CD14-positive monocyte (primary cell): Measurements from ENCODE around the gene GFRA4. TPM values are rescaled to one million over a fixed set of nuclear protein-coding genes. Genes with fewer than 3 reads are reported as not detected.

Experiments used
- DNase-seq, 3 donors: peaks; one replicate each; pipeline ENCODE4 v3.0.0-alpha.2; 2011 to 2022
- H2AFZ ChIP-seq: 2 replicates; pipeline ENCODE4 v1.6.0; 2012; ENCODE audit warnings: mild to moderate bottlenecking, low read depth, low read length, inconsistent platforms; ENCODE audit not compliant: insufficient read depth, poor library complexity, severe bottlenecking
- H3K27ac ChIP-seq, 2 donors: 1 replicate in 1 of 2; 2 replicates in 1 of 2; pipeline ENCODE4 v1.5.1; 2012 to 2013; ENCODE audit warnings: low read length in 2 of 2, control low read depth in 1 of 2, inconsistent platforms in 1 of 2, low read depth in 1 of 2, mild to moderate bottlenecking in 1 of 2
- H3K27me3 ChIP-seq, 2 donors: one replicate each; pipeline versions ENCODE4 v1.6.0 to v1.6.1; 2011 to 2013; ENCODE audit warnings: low read length in 2 of 2; ENCODE audit not compliant: control insufficient read depth in 2 of 2, insufficient read depth in 2 of 2
- H3K36me3 ChIP-seq, 2 donors: replicated peaks in 1 of 2; 1 replicate in 1 of 2; 2 replicates in 1 of 2; pipeline versions ENCODE4 v1.5.1 to v1.6.1; 2012 to 2013; ENCODE audit warnings: low read length in 2 of 2, control low read depth in 1 of 2, inconsistent platforms in 1 of 2, mild to moderate bottlenecking in 1 of 2; ENCODE audit not compliant: insufficient read depth in 2 of 2, control insufficient read depth in 1 of 2
- H3K4me1 ChIP-seq, 2 donors: 1 replicate in 1 of 2; 2 replicates in 1 of 2; pipeline versions ENCODE4 v1.5.1 to v1.6.1; 2012 to 2013; ENCODE audit warnings: low read length in 2 of 2, control low read depth in 1 of 2, inconsistent platforms in 1 of 2, mild to moderate bottlenecking in 1 of 2, moderate library complexity in 1 of 2; ENCODE audit not compliant: insufficient read depth in 2 of 2, control insufficient read depth in 1 of 2
- H3K4me2 ChIP-seq: replicated peaks from 2 replicates; pipeline ENCODE3; 2012; ENCODE audit warnings: low read length, moderate library complexity, mild to moderate bottlenecking; ENCODE audit not compliant: poor library complexity, severe bottlenecking; ENCODE audit errors: extremely low read depth
- H3K4me3 ChIP-seq, 3 experiments: fragments of 200-600 bp in 1 of 3; sonication (generic) in 1 of 3; replicated peaks in 1 of 3; 1 replicate in 2 of 3; 2 replicates in 1 of 3; pipeline ENCODE4 v1.5.1; 2011 to 2013; ENCODE audit warnings: low read length in 3 of 3, mild to moderate bottlenecking in 3 of 3, control low read depth in 2 of 3, low read depth in 2 of 3, inconsistent platforms in 1 of 3, moderate library complexity in 1 of 3
- H3K79me2 ChIP-seq: 2 replicates; pipeline ENCODE4 v1.6.0; 2012; ENCODE audit warnings: mild to moderate bottlenecking, control low read depth, inconsistent platforms, low read length, moderate library complexity; ENCODE audit not compliant: insufficient read depth
- H3K9ac ChIP-seq: 2 replicates; pipeline ENCODE4 v1.6.0; 2017; ENCODE audit warnings: low read length, mild to moderate bottlenecking; ENCODE audit not compliant: insufficient read depth, poor library complexity, severe bottlenecking
- H3K9me3 ChIP-seq, 2 donors: replicated peaks in 1 of 2; 1 replicate in 1 of 2; 2 replicates in 1 of 2; pipeline versions ENCODE4 v1.5.1 to v1.6.1; 2012 to 2013; ENCODE audit warnings: low read length in 2 of 2, control low read depth in 1 of 2; ENCODE audit not compliant: control insufficient read depth in 1 of 2, insufficient read depth in 1 of 2
- H4K20me1 ChIP-seq: 2 replicates; pipeline ENCODE4 v1.6.0; 2012; ENCODE audit warnings: mild to moderate bottlenecking, low read length, control low read depth, moderate library complexity; ENCODE audit not compliant: insufficient read depth
- H3K27ac Mint-ChIP-seq, 7 donors: one replicate each; pipeline ENCODE4 v1.8.0; 2020; ENCODE audit warnings: mild to moderate bottlenecking in 7 of 7, mixed read lengths in 7 of 7, moderate library complexity in 6 of 7, inconsistent platforms in 2 of 7
- H3K27me3 Mint-ChIP-seq, 3 donors: one replicate each; pipeline ENCODE4 v1.8.0; 2021 to 2022; ENCODE audit warnings: low read depth in 3 of 3, mild to moderate bottlenecking in 3 of 3, mixed read lengths in 3 of 3, moderate library complexity in 3 of 3, inconsistent platforms in 1 of 3
- H3K36me3 Mint-ChIP-seq, 2 donors: one replicate each; pipeline ENCODE4 v1.8.0; 2020; ENCODE audit warnings: mixed read lengths in 2 of 2, inconsistent platforms in 1 of 2, mild to moderate bottlenecking in 1 of 2
- H3K4me1 Mint-ChIP-seq: one replicate; pipeline ENCODE4 v1.8.0; 2020; ENCODE audit warnings: mild to moderate bottlenecking, mixed read lengths
- H3K4me3 Mint-ChIP-seq, 2 donors: one replicate each; pipeline ENCODE4 v1.8.0; 2020; ENCODE audit warnings: mild to moderate bottlenecking in 2 of 2, mixed read lengths in 2 of 2, moderate library complexity in 1 of 2
- H3K9me3 Mint-ChIP-seq, 7 donors: one replicate each; pipeline ENCODE4 v1.8.0; 2020 to 2022; ENCODE audit warnings: mixed read lengths in 7 of 7, mild to moderate bottlenecking in 6 of 7, moderate library complexity in 6 of 7, inconsistent platforms in 2 of 7
- WGBS: methylation state at CpG from one replicate; pipeline ENCODE4 v1.1.5; 2013; ENCODE audit warnings: missing lambda C conversion rate; ENCODE audit not compliant: insufficient coverage; 5-methylcytosine and 5-hydroxymethylcytosine counted together
- intact Hi-C, 2 donors: fragments of 100-400 bp; cut with micrococcal nuclease; formaldehyde crosslinking; loops; one replicate each; pipeline versions ENCODE4 v1.15.0 to v1.15.1; 2023
- polyA plus RNA-seq, 3 donors: library from polyadenylated mRNA; depleted of rRNA in 1 of 3; unstranded in 2 of 3; stranded (reverse) in 1 of 3; fragments of 300-500 nt in 2 of 3; fragments of >200 nt in 1 of 3; fragmentation: Illumina TruSeq in 2 of 3; gene quantifications; 1 replicate in 2 of 3; 2 replicates in 1 of 3; pipeline ENCODE4 v1.2.3, GENCODE V29; 2012 to 2021
- TF ChIP-seq, protein P1 (sequence below): fragments of 200-600 bp; IDR thresholded peaks from one replicate; pipeline ENCODE4 v1.8.0; 2022; ENCODE audit warnings: antibody characterized with exemption, mild to moderate bottlenecking

Gene GFRA4
- polyA plus RNA-seq, 3 donors = not detected

DNA sequence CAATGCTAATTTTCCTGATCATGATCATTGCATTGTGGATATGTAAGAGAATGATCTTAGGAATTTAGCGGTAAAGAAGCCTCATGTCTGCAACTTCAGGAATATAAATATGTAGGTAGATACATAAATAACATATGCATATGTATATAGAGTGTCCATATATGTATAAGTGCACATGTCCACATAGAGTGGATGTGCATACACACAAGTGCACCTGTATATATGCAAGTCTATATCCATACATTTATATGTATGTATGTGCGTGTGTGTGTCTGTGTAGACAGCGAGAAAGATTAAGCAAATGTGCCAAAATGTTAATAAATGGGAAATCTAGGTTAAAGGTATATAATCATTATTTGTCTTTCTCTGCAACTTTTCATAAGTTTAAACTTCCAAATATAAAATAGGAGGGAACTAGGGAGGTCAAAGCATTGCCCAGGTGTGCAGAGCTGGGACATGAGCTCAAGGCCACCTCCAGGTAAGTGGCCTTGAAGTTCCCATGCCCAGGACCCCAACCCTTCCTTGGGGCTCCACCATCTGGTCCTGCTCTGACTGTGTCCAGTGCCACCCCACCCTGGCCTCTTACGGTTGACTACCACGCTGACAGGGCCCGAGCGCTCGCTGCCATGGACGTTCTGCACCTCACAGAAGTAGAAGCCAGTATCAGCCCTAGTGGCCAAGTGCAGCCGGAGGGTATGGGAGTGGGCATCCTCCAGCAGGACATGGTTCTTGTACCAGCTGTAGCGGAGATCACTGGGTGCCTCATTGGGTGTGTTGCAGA is 39.6 kb upstream of the GFRA4 start:
- no peak overlapping the region for H3K27ac ChIP-seq
- H3K4me3 ChIP-seq = no peak overlapping the region
- Mint-ChIP-seq H3K36me3 (peaks cover 3 to 17% of the 10 kb centered on the region in 2 donors), H3K4me3 (no peak overlapping the region), H3K27ac (no peak overlapping the region), H3K4me1 (no peaks in the 10 kb centered on the region), H3K9me3 (peaks cover 0 to 3% (median 0%) of the 10 kb centered on the region in 7 donors), H3K27me3 (peaks cover 1 to 5% (median 2%) of the 10 kb centered on the region in 3 donors)
- TF ChIP-seq, protein P1, sequence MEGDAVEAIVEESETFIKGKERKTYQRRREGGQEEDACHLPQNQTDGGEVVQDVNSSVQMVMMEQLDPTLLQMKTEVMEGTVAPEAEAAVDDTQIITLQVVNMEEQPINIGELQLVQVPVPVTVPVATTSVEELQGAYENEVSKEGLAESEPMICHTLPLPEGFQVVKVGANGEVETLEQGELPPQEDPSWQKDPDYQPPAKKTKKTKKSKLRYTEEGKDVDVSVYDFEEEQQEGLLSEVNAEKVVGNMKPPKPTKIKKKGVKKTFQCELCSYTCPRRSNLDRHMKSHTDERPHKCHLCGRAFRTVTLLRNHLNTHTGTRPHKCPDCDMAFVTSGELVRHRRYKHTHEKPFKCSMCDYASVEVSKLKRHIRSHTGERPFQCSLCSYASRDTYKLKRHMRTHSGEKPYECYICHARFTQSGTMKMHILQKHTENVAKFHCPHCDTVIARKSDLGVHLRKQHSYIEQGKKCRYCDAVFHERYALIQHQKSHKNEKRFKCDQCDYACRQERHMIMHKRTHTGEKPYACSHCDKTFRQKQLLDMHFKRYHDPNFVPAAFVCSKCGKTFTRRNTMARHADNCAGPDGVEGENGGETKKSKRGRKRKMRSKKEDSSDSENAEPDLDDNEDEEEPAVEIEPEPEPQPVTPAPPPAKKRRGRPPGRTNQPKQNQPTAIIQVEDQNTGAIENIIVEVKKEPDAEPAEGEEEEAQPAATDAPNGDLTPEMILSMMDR = no peak
- no peaks in the 10 kb centered on the region for H3K27me3 ChIP-seq
- H2AFZ ChIP-seq = no peak overlapping the region
- H3K4me1 ChIP-seq = no peaks in the 10 kb centered on the region
- intact Hi-C loops = no loop called here
- H3K9me3 ChIP-seq = no peaks in the 10 kb centered on the region
- no peaks in the 10 kb centered on the region for H3K79me2 ChIP-seq
- peaks cover 2 to 32% of the 10 kb centered on the region in 2 donors for H3K36me3 ChIP-seq
- no peak overlapping the region for H3K4me2 ChIP-seq
- no peak for DNase-seq
- no peak overlapping the region for H3K9ac ChIP-seq
- 96% methylated on average over 8 of the region's 11 CpGs for WGBS
- no peaks in the 10 kb centered on the region for H4K20me1 ChIP-seq

DNA sequence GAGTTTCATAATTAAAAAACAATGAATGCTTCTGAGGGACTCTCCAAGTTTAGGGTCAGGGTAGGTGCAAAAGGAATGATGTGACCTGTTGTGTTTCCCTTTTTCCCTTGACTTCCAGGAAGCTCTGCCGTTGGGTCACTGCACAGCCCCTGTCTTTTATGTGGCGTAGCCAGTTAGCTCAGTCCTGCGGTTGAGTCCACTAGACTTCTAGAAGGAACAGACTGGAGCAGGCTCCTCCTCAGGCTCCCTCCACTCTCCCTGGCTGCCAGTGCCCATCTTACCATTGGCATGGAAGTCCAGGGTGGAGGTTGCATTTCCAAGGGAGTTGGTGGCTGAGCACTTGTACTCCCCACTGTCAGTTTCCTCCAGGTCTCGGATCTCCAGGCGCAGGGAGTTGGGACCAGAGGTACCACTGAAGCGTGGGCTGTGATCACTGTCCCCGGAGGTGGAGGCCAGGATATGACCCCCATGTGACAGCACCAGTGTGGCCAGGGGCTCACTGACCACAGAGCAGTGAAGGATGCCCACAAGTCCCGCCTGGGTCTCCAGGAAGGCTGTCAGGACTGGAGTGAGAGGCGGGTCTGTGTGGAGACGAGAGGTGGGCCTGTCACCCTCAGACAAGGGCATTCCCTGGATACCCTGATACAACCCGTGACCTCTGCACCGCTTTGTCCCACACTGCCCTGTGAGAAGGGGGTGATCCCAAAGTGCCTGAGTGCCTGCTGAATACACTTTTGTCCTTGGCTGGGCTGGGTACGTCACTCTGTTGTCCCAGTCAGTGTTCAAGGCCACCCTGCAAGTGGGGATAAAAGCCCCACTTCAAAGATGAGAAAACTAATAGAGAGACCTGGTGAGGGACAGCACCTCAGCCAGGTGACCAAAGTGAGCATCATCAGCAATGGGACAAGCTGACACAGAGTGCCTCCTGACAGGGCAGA is 38.1 kb upstream of the GFRA4 start:
- Histone ChIP-seq H2AFZ (no peak overlapping the region), H3K79me2 (no peaks in the 10 kb centered on the region), H3K4me1 (no peaks in the 10 kb centered on the region), H3K9me3 (peaks cover 3 to 5% of the 10 kb centered on the region in 2 donors), H4K20me1 (no peaks in the 10 kb centered on the region), H3K4me2 (no peak overlapping the region), H3K4me3 (no peak overlapping the region), H3K27me3 (no peaks in the 10 kb centered on the region), H3K27ac (no peak overlapping the region), H3K36me3 (peaks cover 2 to 32% of the 10 kb centered on the region in 2 donors), H3K9ac (no peak overlapping the region)
- Mint-ChIP-seq H3K4me3 (no peak overlapping the region), H3K27me3 (peaks cover 1 to 6% (median 2%) of the 10 kb centered on the region in 3 donors), H3K27ac (no peak overlapping the region), H3K9me3 (peaks cover 1 to 12% (median 3%) of the 10 kb centered on the region in 7 donors), H3K4me1 (no peaks in the 10 kb centered on the region), H3K36me3 (peaks cover 3 to 19% of the 10 kb centered on the region in 2 donors)
- intact Hi-C loops = no loop called here
- TF ChIP-seq, protein P1 = no peak
- no peak for DNase-seq
- 91% methylated on average over 12 of the region's 13 CpGs for WGBS
